Activated CD4-positive, alpha-beta T cell treated with anti-CD3 and anti-CD28 coated beads, Interleukin-2, Interleukin-6, amounts not matched to agents 100 ng/mL and 50 ng/mL, durations not matched to agents 16 hours and 8 hours (primary cell): ENCODE results near the gene SDK1.

ENCODE experiments used
- DNase-seq: peaks from one replicate; pipeline ENCODE4 v3.0.0-alpha.2; 2020

The SDK1 gene

GRCh38 chr7:3592401-3593134, 291.5 kb downstream of the SDK1 start:
- no peak for DNase-seq

- DNase-seq = no peak
These were observed 293.8 kb downstream of the SDK1 start for GRCh38 chr7:3594901-3595300.

GRCh38 chr7:3598854-3599253, 297.8 kb downstream of the SDK1 start:
- no peak for DNase-seq

- no peak for DNase-seq
These were observed 304.2 kb downstream of the SDK1 start for GRCh38 chr7:3605222-3605621.

- no peak for DNase-seq
These were observed 305.4 kb downstream of the SDK1 start for GRCh38 chr7:3606436-3606835.

- no peak for DNase-seq
These were observed 306.8 kb downstream of the SDK1 start for GRCh38 chr7:3607847-3608246.

GRCh38 chr7:3616306-3616705, 315.3 kb downstream of the SDK1 start:
- DNase-seq = no peak

GRCh38 chr7:3630081-3630480, 329.0 kb downstream of the SDK1 start:
- no peak for DNase-seq

GRCh38 chr7:3634396-3634795, 333.3 kb downstream of the SDK1 start:
- DNase-seq = no peak

- no peak for DNase-seq
These were observed 335.2 kb downstream of the SDK1 start for GRCh38 chr7:3636131-3636860.

GRCh38 chr7:3639253-3639652, 338.2 kb downstream of the SDK1 start:
- DNase-seq = no peak

GRCh38 chr7:3641582-3641981, 340.5 kb downstream of the SDK1 start:
- DNase-seq = no peak

- DNase-seq = no peak
These were observed 342.0 kb downstream of the SDK1 start for GRCh38 chr7:3643091-3643490.

GRCh38 chr7:3648276-3648675, 347.2 kb downstream of the SDK1 start:
- no peak for DNase-seq

- DNase-seq = no peak
These were observed 348.2 kb downstream of the SDK1 start for GRCh38 chr7:3649250-3649649.

GRCh38 chr7:3649678-3650440, 348.8 kb downstream of the SDK1 start:
- no peak for DNase-seq

GRCh38 chr7:3650844-3651243, 349.8 kb downstream of the SDK1 start:
- DNase-seq = no peak

GRCh38 chr7:3655635-3656034, 354.6 kb downstream of the SDK1 start:
- DNase-seq = no peak

- DNase-seq = no peak
These were observed 356.2 kb downstream of the SDK1 start for GRCh38 chr7:3657206-3657605.

- no peak for DNase-seq
These were observed 367.7 kb downstream of the SDK1 start for GRCh38 chr7:3668743-3669142.

- no peak for DNase-seq
These were observed 369.8 kb downstream of the SDK1 start for GRCh38 chr7:3670898-3671297.

- DNase-seq = peak; percentile 39
These were observed 372.5 kb downstream of the SDK1 start for GRCh38 chr7:3673524-3673923.

GRCh38 chr7:3678314-3678810, 377.3 kb downstream of the SDK1 start:
- no peak for DNase-seq
